HK-2 (cell line): ENCODE results near the gene FBXO21.
A peak's percentile ranks its signal among the peaks of the same experiment; 100 is the strongest.
"Not testable (repeated sequence)": the region's sequence is repeated elsewhere in the genome, so short reads cannot be mapped to it uniquely, and the experiment has no call there.

Source experiments
- DNase-seq: peaks from one replicate; pipeline ENCODE4 v3.0.0-alpha.2; 2018; ENCODE audit not compliant: unreplicated experiment

Gene FBXO21, protein sequence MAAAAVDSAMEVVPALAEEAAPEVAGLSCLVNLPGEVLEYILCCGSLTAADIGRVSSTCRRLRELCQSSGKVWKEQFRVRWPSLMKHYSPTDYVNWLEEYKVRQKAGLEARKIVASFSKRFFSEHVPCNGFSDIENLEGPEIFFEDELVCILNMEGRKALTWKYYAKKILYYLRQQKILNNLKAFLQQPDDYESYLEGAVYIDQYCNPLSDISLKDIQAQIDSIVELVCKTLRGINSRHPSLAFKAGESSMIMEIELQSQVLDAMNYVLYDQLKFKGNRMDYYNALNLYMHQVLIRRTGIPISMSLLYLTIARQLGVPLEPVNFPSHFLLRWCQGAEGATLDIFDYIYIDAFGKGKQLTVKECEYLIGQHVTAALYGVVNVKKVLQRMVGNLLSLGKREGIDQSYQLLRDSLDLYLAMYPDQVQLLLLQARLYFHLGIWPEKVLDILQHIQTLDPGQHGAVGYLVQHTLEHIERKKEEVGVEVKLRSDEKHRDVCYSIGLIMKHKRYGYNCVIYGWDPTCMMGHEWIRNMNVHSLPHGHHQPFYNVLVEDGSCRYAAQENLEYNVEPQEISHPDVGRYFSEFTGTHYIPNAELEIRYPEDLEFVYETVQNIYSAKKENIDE

DNA sequence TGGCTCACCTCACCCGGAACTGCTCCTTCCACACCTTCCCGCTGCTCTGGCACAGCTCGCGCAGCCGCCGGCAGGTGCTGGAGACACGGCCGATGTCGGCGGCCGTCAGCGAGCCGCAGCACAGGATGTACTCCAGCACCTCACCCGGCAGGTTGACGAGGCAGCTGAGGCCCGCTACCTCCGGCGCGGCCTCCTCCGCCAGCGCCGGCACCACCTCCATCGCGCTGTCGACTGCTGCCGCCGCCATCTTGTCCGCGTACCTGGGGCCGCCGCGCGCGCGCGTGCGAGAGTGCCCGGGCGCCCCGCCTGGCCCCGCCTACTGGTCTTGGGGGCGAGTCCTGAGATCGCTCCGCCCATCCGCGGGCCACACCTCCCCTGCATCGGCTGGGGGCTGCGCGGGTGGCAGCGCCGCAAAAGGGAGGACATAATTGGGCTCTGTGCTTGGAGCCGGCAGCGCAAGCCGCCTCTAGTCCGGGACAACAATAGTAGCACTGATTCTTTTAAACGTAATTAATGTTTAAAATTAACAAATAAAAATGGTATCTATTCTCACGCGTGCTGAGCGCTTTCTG, at the start of gene FBXO21:
FBXO21 (minus strand) TSS at position 261 of the 572 bp plus-strand sequence; CDS start at position 247, 14 bp downstream.
- peak; percentile 88 for DNase-seq

DNA sequence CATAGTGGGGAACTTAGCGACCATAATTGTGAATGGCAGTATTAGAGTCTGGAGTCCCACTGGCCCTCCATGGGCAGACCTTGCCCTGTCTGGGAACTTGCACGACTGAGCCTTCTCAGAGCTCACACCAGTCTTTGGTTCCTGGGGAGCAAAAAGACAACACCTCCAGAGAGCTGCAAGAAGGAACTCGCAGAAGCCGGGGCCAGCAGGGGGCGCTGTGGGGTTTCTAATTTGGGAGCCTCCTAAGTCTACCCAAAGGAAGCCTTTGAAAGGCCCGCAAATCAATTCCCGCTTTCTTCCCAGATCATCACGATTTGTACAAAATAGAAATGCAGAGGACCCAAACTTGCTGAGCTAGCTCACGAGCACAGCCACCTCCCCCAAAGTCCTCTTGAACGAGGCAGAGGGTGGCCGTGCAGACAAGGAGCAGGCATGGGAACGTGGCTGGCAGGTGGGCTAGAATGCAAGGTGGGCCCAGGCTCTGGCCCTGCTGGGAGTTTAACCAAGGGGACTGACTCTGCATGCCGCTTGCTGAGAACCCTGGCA, 46.3 kb upstream of the FBXO21 start:
- DNase-seq, result peak; percentile 79

DNA sequence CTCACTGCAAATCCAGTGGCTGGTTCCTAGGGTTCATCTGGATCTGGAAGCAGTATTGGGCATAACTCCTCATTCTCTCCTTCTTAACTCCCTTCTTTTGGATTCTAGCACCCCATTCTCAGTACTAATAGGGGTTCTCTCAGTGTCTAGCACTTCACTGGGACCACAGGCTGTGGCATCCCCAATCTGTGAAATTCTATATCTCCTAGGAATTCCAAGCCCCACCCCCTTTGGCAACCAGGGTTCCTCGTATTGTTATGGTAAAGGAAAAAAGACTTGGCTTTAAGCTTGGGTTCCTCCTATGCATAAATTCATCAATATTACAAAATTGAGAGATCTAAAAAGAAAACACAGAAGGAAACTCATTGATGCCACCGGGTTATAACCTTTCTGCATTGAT, 45.0 kb upstream of the FBXO21 start:
- no peak for DNase-seq

DNA sequence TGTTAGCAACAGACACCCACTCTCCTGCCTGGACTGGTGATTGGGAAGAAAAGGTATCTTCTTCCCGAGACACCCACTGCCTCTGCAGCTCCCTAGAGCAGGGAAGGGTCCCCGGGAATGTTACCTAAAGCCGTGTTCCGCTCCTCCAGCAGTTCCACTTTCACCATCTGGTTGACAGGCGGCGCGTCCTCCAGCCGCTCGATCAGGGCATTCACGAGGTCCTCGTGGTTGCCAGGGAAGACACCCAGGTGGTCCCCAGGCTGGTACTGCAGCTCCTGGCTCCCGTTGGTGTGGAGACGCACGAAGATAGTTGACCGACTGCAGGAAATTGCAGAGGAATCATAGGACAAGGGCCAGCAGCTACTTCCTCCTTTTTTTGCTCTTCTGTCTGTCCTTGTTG, 44.2 kb upstream of the FBXO21 start:
- DNase-seq, result no peak

DNA sequence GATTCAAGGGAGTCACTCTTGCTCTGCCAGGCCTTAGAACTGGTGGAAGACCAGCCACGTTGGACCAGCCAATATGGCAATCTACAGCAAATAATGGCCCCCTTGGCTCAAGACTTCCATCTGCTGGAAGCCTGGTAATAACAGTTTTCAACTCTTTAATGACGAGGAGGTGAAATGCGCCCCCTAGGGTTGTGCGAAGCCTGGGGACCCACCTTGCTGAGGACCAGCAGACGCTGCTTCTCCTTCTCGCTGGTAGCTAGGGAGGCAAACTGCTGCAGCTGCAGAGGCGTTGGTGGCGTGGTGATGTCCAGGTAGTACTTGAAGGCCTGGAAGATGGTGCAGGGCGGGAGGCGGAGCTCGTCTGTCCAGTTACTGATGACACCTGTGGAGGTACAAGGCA, 41.5 kb upstream of the FBXO21 start:
- DNase-seq, result no peak

DNA sequence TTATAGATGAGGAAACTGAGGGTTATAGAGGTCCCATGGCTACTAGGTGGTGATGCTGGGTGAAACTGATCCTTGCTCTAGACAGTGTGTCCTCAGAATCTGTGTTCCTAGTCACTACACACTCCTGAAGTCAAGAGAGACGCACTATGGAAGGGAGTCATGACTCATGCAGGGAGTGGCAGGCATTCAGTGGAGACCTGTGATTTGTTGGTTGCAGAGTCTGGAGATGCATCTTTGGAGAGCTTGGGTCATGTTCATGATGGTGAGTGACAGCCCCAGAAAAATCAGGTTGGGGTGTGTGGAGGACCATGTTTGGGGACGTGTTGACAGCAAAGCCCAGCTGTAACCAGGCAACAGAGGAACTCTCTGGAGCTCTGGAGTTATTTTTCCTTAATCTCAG, 38.0 kb upstream of the FBXO21 start:
- no peak for DNase-seq

DNA sequence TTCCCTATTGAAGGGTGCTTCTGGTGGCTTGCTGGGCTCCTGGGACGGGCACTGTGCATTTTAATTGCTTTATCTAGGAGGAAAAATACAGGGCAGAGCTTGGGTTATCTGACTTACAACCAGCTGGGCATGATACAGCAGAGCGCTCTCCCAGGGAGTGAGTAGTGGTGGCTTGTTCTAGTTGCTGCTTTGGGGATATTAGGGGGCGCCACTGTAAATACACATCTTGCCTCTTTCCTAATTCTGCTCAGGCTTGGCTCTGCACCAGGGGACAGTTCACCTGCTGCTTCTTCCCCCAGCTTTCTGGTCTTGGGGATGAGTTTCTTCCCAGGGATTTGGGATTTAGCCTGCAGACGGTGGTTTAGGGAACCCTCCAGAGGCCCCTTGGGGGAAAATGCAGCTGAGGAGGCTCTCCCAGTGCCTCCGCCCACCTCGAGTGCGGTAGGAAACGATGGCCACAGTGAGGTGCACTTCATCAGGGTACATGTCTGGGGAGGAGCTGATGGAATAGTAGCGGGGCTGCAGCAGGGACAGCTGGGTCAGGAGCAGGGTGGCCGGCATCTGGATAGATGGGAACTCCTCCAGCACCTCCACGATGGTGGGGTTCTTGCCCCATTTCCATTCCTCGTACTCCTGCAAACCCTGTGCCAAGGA, 36.9 kb upstream of the FBXO21 start:
- no peak for DNase-seq

DNA sequence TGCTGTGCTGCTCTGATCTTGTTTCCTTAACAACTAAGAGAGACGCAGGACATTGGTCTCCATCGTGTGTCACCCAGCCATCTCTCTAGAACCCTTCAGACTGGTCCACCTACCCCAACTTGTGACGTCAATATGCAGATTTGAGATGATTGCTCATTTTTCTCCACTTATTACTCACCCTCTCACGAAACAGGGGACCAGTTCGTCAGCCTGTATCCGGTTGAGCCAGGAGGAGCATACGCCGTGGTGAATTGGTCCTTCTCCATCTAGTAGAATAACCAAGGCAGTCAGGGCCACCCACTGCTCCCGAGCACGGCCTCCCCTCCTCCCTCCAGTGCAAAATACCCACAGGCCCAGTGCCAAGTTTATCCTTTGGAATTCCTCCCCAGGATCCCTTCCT, 36.2 kb upstream of the FBXO21 start:
- no peak for DNase-seq

DNA sequence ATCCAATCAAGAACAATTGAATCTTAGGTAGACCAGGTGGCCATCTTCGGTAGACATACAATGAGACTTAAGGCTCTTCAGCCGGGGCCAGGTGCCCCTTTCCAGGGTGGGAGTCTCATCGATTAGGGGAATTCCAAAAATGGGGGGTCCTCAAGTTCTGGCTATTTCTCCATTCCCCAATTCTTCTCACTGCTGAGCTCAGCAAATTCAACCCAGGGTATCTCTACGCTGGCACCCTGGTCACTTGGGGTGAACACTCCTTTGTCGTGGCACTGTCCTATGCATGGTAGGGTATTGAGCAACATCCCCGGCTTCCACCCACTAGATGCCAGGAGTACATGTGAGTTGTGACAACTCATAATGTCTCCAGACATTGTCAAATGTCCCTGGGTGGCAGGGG, 34.9 kb upstream of the FBXO21 start:
- no peak for DNase-seq

DNA sequence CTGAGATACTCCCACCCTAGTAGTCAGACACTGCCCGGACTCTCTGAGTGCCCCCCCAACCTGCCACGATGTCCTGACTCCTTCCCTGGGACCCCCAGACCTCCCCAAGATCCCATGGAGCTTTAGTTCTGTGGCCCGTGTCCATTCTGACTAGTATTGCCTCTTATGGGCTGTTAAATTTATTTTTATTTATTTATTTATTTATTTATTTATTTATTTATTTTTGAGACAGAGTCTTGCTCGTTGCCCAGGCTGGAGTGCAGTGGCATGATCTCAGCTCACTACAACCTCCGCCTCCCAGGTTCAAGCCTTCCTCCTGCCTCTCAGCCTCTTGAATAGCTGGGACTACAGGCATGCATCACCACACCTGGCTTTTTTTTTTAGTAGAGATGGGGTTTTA, 30.7 kb upstream of the FBXO21 start:
- DNase-seq, result not testable (repeated sequence)

DNA sequence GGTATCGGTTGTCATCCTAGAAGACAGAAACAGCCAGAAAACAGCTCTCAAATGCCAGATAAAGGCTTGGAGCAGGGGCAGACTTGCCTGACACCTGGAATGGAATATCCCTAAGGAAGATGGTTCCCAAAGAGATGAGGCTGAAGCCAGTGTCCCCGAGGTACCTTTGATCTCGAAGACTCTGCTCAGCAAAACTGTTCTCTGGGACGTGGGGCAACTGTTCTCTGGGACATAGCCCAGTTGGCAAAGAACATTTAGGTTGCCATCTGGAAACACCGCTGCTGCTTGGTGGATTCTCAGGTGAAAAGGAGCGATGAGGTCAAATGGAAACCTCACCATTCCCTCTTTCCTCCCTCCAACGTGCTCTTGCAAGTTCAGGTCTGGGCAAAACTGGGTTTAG, 27.9 kb upstream of the FBXO21 start:
- DNase-seq, result no peak

DNA sequence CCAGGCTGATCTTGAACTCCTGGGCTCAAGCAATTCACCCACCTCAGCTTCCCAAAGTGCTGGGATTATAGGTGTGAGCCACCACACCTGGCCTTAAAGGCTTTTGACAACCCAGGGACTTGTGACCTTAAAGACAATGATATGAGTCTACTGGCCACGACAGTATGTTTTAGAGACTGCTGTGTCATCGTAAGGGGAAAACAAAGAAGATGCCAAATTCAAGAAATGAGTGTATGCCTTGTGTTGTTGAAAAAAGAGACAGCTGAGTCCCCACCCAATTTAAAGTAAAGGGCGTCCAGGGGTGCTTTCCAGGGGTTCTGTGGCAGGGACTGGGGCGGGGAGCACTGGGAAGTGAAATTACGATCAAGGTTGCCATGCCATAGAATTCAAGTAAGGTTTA, 26.4 kb upstream of the FBXO21 start:
- DNase-seq, result no peak

DNA sequence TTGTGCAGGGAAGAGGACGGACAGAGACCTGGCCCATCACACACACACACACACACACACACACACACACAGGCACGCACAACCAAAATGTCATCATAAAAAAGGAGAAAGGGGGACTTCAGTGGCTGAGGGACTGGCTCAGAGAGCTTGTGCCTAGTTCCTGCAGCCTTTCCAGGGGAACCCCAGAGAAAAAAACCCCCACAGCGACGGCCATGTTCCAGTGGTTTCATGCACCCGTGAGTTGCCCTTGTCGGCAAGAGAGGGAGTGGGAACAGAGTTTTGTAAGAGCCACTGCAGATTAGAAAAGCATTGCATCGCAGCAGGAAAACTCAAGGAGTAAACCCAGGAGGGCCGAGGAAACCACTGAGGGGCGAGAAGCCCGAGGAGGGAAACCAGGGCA, 24.5 kb upstream of the FBXO21 start:
- no peak for DNase-seq

DNA sequence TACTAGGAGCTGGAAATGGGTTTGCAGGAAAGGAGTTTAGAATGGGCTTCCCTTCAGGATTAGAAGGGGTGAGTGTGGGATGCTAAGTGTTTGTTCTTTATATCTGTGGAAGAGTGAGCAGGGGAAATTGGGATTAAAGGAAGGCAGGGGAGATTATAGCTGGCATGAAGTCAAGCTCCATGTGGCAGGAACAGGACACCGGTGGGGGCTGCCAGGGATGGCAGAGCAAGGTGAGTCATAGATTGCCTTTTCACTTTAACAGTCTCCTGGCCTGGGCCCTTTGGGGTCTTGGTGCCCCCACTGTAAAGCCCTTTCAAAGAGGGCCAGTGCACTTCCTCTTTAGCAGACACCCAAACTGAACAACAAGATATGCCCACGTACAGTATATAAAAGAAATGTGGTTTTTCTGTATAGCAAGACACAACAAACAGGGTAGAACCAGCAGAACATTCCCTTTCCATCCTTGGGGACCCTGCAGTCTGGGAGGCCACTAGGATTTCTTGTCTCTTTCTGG, 23.1 kb upstream of the FBXO21 start:
- DNase-seq, result no peak

DNA sequence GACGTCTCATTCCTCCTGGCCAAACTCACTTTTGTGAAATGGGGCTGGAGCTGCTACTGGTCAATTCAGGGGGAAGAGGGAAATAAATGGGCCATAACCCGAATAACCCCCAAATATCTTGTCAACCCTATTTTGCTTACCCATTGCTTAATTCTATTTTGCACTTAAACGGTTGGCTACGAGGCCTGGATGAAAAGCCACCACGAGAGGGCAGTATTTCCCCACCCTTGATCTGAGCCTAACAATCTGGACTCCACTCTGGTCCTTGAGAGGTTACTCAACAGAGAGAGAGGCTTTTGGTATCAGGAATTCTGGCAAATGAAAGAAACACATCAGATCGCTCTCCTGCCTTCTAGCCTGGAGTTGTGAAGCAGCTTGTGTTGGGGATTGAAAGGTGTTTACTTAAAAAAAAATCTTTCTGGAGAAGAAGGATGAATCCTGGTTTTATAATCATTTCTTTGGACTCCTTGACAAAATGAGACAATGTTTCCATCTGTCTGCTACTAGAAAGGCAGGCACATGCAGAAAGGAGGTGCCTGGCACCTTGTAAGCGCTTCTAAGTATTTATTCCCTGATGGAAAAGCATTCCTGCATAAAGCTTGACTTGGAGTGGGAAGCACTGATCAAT, 22.4 kb upstream of the FBXO21 start:
- DNase-seq, result peak; percentile 68

DNA sequence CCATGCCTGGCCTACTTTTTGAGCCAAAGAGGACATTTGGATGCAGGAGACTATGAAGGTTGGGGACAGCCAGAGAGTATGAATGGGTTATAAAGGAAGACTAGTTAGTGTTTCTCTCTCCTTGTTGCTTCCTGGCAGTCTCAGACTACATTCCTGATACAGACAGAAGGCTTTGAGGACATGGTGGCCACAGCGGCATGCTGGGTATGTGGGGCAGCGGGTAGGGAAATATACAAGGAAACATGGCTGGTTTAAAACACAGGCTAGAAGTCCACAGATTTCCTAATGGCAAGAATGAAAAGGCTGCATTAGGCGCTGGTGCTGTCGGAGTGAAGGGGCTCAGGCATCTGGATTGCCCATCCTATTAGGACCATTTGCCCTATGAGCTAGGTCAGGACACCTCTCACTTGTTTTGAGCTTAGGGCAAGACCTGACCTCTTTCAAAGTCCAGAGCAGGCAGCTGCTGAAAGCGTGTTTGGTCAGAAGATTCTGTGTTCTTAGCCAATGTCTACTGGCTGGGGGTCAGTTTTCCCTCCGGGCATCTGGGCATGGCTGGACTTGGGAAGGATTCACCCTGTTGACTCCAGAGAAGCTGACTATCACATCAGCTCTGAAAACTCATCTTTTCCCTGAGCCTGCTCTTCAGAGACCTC, 20.1 kb upstream of the FBXO21 start:
- DNase-seq, result no peak

DNA sequence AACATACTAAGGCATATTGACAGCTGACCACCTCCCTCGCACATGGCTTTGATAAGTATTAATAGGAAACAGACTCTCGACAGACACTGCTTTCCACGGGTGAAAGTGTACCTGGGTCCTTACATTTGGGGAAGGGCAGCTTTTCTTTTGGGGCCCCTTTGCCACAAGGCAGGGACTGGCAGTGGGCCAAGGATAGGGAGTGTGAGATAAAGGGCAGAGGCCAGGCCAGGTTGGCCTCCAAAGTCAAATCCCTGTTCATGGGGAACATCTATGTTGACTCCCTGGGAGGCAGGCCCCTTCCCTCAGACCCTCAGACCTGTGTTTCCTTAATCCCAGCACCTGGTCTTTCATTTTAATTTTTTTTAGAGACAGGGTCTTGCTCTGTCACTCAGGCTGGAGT, 19.4 kb upstream of the FBXO21 start:
- no peak for DNase-seq

DNA sequence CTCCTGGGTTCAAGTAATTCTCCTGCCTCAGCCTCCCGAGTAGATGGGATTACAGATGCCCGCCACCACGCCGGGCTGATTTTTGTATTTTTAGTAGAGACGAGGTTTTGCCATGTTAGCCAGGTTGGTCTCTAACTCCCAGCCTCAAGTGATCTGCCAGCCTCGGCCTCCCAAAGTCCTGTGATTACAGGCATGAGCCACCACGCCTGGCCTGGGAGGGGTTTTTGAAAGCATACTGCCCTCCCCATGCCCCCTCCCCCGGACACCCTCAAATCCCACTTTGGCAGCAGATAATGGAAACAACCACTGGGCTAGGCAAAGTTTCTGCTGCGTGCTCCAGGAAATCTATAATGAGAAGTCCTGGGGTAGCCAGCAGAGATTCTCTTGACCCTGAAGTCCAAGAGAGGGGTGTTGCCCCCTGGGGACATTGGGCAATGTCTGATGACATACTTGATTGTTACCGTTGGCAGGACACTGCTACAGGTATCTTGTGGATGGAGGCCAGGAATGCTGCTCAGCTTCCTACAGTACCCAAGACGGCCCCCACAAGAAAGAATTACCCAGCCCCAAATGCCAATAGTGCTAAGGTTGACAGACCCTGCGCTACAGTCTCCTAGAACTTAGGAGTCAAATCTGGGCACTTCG, 18.7 kb upstream of the FBXO21 start:
- no peak for DNase-seq

DNA sequence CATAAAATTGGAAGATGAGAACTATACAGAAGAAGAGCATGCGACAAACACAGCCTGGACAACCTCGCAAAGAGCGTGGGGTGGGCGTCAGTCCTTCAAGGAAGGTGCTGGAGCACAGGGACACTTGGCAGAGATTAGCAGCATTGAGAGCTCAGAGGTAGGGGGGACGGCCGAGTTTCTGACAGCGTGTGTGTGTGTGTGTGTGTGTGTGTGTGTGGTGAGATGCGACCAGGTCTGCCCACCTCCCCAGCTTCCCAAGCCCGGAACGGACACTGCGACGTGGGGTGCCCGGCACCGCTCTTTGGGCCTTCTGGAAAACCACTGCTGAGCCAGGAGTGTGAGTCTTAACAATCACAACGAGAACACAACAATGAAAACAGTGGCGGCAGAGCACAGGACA, 17.9 kb upstream of the FBXO21 start:
- DNase-seq, result no peak

DNA sequence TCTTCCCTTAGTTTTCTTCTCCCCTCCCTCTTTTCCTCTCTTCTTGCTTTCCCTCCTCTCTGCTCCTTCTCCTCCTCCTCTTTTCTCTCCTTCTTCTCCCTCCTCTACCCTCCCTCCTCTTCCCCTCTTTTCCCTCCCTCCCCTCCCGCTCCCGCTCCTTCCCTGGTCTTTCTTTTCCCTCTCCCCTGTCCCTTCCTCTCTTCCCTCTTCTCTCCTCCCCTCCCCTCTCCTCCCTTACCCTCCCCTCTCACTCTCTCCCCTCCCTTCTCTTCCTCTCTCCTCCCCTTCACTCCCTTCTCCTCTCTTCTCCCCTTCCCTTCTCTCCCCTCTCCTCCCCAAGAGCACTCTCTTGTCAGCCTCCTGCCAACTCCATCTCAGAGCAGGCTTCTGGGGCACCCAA, 17.4 kb upstream of the FBXO21 start:
- no peak for DNase-seq

DNA sequence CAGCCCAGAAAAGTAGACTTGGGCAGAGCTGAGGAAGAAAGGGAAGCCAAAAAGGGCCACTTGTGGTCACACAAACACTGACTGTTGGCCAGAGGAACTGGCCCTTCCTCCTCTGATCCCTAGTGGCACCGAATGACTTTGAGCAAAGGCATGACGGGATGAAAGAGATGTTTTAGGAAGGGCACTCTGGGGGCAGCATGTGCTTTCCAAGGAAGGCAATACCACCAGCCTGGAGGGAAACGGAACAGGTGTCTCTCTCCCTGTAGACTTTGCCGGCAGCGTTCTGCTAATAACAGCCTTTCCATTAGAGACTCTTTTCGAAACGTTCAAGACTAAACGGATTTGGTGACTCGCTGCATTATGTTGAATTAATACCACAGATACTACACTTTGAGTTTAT, 12.3 kb upstream of the FBXO21 start:
- no peak for DNase-seq
